Measurements from ENCODE around the gene MSI2.

DNA sequence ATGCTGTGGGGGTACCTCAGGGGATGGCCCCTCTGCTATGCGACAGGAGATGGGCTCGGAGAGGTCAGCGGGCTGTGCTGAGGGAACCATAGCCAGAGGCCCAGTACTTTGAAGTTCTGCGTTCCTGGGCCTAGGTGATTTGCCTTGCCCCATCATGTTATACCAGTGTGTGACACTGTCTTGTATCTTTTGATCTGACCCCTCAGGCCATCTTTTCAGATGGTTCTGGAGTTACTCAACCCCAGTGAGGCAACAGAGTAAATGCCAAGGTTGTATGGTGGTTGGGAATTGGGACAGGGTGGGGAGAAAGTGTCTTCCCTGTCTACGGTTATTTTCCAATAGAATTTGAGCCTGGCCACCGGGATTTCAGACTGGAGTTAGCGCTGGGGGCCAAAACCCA, 8.5 kb downstream of the MSI2 start:
- TF ChIP-seq, protein P1, sequence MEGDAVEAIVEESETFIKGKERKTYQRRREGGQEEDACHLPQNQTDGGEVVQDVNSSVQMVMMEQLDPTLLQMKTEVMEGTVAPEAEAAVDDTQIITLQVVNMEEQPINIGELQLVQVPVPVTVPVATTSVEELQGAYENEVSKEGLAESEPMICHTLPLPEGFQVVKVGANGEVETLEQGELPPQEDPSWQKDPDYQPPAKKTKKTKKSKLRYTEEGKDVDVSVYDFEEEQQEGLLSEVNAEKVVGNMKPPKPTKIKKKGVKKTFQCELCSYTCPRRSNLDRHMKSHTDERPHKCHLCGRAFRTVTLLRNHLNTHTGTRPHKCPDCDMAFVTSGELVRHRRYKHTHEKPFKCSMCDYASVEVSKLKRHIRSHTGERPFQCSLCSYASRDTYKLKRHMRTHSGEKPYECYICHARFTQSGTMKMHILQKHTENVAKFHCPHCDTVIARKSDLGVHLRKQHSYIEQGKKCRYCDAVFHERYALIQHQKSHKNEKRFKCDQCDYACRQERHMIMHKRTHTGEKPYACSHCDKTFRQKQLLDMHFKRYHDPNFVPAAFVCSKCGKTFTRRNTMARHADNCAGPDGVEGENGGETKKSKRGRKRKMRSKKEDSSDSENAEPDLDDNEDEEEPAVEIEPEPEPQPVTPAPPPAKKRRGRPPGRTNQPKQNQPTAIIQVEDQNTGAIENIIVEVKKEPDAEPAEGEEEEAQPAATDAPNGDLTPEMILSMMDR (conservative IDR thresholded peaks at IDR 0.05; ENCODE audit: low read length), result no peak
- TF ChIP-seq EZH2phosphoT487 (IDR thresholded peaks at IDR 0.05; ENCODE audit: borderline replicate concordance, low read depth, low read length), result no peak
